Fibroblast of mammary gland (primary cell): ENCODE measurements around the gene ARHGEF16.

Experiments
- DNase-seq: peaks from one replicate; pipeline ENCODE4 v3.0.0-alpha.2; 2010; ENCODE audit warnings: low read depth
- H3K4me3 ChIP-seq: 2 replicates; pipeline ENCODE4 v1.5.1; 2011; ENCODE audit warnings: low read depth, mild to moderate bottlenecking, low read length, moderate library complexity; ENCODE audit not compliant: control insufficient read depth
- TF ChIP-seq, protein P1 (sequence below): conservative IDR thresholded peaks from 2 replicates; pipeline ENCODE4 v1.5.1; 2011; ENCODE audit warnings: low read depth, low read length, inconsistent platforms; ENCODE audit not compliant: control insufficient read depth, insufficient read depth

Gene ARHGEF16

DNA sequence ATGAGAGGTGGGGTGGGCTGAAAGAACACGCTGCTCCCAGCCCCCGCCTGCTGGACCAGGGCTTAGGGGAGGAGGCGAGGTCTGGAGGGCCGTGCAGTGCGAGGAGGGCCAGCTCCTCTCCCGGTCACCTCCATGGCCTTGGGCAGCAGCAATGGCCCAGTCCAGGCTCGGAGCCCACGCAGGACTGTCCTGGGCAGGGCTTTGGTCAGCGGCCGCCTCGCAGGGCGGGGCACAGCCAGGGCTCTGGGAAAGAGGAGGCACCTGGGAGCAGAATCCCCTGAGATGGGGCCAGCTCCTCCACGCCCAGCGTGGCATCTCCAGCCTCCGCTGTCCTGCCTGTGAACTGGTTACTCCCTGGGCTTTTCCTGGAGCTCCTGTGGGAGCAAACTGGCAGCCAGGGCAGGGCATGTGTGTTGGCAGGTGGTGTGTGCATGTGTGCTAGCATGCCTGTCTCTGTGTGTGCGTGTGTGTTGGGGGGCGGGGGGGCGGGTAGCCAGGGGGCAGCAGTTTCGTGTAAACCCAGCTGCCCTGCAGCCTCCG lies 27.4 kb downstream of the ARHGEF16 start:
- no peak for DNase-seq

DNA sequence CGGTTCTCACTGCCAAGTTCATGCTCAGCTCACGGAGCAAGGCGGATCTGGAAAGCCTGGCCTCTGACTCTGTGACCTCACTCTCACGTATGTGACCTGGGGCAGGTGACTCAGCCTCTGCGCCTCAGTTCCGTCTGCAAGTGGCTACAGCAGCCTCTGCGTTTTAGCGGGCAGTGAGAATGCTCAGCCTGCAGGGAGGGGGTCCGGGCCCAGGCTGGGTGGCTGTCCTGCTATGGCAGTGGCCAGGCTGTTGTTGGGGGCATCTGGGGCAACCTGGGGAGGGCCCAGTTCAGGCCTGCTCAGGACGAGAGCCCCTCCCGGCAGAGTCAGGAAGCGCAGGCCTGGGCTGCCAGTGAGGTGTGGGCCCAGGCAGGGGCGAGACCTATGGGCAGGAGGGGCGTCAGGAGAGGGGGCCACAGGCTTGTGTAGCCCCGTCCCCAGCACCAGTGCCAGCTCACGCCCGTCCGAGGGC lies 27.9 kb downstream of the ARHGEF16 start:
- TF ChIP-seq, protein P1, sequence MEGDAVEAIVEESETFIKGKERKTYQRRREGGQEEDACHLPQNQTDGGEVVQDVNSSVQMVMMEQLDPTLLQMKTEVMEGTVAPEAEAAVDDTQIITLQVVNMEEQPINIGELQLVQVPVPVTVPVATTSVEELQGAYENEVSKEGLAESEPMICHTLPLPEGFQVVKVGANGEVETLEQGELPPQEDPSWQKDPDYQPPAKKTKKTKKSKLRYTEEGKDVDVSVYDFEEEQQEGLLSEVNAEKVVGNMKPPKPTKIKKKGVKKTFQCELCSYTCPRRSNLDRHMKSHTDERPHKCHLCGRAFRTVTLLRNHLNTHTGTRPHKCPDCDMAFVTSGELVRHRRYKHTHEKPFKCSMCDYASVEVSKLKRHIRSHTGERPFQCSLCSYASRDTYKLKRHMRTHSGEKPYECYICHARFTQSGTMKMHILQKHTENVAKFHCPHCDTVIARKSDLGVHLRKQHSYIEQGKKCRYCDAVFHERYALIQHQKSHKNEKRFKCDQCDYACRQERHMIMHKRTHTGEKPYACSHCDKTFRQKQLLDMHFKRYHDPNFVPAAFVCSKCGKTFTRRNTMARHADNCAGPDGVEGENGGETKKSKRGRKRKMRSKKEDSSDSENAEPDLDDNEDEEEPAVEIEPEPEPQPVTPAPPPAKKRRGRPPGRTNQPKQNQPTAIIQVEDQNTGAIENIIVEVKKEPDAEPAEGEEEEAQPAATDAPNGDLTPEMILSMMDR: no peak
- peak; percentile 29 for DNase-seq
- no peak overlapping the region for H3K4me3 ChIP-seq

More for the DNA sequence above, 27.4 kb downstream of the ARHGEF16 start:
- no peak overlapping the region for H3K4me3 ChIP-seq
- TF ChIP-seq, protein P1: no peak

DNA sequence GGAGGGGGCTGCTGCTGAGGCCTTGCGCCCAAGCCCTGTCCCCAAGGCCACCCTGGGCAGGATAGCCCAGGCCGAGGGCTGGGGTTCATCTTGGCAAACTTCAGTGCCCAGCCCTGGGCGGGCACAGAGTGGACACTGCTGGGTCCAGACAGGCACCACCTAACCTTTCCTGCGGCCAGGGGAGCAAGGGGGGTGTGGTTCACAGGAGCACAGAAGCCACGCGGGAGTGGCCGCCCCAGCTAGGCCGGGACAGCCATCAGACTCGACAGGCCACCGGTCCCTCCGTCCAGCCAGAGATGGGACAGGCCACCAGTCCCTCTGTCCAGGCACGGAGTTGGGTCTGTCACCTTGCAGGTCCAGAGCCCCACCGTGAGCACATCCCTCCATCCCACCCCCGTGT lies 28.9 kb downstream of the ARHGEF16 start:
- no peak for DNase-seq
- TF ChIP-seq, protein P1: no peak
- no peak overlapping the region for H3K4me3 ChIP-seq

DNA sequence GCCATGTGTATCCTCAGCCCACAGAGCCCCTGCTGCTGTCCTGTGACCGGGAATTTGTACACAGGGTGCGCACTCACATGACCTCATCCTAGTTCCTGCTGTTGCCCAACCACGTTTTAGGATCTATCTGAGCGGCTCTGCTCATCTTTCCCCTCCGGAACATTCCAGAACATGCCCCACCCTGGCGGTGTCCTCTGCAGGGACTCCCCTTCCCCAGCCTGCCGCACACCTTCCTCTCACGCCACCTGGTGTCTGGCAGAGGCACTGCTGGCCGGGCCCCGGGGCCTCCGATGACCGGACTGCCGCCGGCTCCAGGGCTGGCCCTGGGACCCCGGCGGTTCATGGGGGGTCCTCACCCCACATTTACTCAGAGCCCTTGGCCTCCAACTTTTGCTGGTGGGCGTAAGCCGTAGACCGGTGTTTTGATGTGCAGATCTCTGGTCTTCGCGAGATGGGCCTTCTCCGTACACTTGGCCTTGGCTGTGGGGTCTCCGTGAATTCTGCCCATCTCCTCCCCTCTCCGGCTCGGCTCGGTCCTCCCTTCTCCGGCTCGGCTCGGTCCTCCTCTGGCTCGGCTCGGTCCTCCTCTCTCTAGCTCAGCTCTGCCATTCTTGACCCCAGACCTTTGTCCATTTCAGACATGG lies 29.5 kb downstream of the ARHGEF16 start:
- H3K4me3 ChIP-seq: no peak overlapping the region
- peak; percentile 4 for DNase-seq
- TF ChIP-seq, protein P1: peak; percentile 67

DNA sequence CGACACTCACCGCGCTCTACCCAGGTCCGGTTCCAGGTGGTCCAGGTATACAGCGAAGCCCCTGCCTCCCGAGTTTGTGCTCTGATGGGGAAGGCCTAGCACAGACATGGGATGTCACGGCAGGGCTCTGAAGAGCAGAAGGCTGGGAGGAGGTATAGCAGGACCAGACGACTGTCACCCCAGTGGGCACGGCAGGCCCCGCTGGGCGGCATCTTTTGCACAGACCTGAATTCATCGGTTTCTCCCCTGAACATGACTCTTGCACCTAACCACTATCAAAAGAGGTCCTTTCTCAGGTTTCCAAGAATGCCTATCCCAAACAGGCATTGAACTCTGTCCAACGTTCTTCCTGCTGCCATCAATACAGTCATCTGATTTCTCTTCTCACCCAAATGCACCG lies 30.6 kb downstream of the ARHGEF16 start:
- DNase-seq: no peak
- H3K4me3 ChIP-seq: no peak overlapping the region
- TF ChIP-seq, protein P1: no peak

DNA sequence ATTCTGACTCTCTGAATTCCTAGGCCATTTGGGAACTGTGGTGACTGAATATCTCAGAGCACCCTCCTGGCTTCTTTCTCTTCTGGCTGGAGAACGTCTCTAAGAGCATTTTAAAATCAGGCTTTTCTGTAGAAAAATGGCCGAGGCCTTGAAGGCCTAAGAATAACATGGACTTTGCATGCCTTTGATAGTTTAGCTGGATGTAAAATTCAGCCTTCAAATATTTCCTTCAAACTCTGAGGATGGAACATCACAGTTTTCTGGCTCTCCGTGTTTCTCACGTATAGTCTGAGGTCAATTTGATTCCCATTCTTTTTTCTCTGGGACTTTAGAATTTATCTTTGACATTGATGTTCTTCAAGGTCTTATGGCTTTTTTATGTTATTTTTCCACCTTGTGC lies 34.0 kb downstream of the ARHGEF16 start:
- TF ChIP-seq, protein P1: no peak
- DNase-seq: no peak

More for the DNA sequence above, 34.0 kb downstream of the ARHGEF16 start:
- no peak overlapping the region for H3K4me3 ChIP-seq
